SK-N-MC (cell line): ENCODE results near the gene RNF135.
"Not testable (repeated sequence)": the region's sequence is repeated elsewhere in the genome, so short reads cannot be mapped to it uniquely, and the experiment has no call there.

Experiments used
- DNase-seq: peaks from one replicate; pipeline ENCODE4 v3.0.0-alpha.2; 2011; ENCODE audit warnings: low read depth, low spot score
- H3K27ac ChIP-seq: fragments of 200-600 bp; sonication (generic); 2 replicates; pipeline ENCODE4 v1.5.1; 2016; ENCODE audit warnings: mixed run types
- H3K36me3 ChIP-seq: fragments of 200-600 bp; sonication (generic); 2 replicates; pipeline ENCODE4 v1.6.1; 2017; ENCODE audit warnings: antibody characterized with exemption, low read length, mixed read lengths; ENCODE audit not compliant: insufficient read depth
- H3K4me3 ChIP-seq: fragments of 200-600 bp; sonication (generic); 2 replicates; pipeline ENCODE4 v1.5.1; 2016
- H3K9ac ChIP-seq: fragments of 200-600 bp; sonication (generic); 2 replicates; pipeline ENCODE4 v1.8.0; 2017; ENCODE audit warnings: mixed run types, mixed read lengths; ENCODE audit not compliant: insufficient read length
- H3K9me3 ChIP-seq: fragments of 200-600 bp; sonication (generic); 2 replicates; pipeline ENCODE4 v1.6.1; 2017; ENCODE audit warnings: low read depth, mild to moderate bottlenecking, antibody characterized with exemption, low read length, moderate library complexity, mixed read lengths
- EZH2 ChIP-seq: fragments of 200-600 bp; sonication (generic); IDR thresholded peaks from one replicate; pipeline ENCODE4 v1.6.1; 2017; ENCODE audit warnings: antibody characterized with exemption
- FOXP2 ChIP-seq: optimal IDR thresholded peaks from 2 replicates; pipeline ENCODE3; 2011; ENCODE audit warnings: mild to moderate bottlenecking, moderate library complexity; ENCODE audit not compliant: insufficient read depth; ENCODE audit errors: extremely low read length, control extremely low read depth
- POLR2AphosphoS5 ChIP-seq: IDR thresholded peaks from 2 replicates; pipeline ENCODE4 v1.6.1; 2012; ENCODE audit warnings: mild to moderate bottlenecking, low read depth, low read length, borderline replicate concordance

RNF135 gene

DNA sequence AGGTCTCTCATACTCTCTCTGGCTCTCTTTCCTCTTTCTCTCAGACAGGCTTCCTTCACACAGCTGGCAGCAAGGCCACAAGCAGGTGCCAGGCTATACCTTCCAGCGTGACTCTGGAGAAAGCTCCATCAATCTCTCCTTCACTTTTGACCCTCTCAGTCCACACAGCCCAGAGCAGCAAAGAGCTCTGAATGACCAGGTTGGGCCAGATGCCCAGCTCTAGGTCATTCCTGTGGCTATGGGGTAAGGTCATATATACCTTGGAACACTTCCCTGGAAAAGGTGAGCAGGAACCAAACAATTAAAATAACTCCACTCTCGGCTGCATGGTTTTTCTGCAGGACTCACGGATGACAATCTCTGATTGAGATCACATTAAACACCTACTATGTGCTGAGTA, 40.3 kb upstream of the RNF135 start:
- H3K27ac ChIP-seq: no peak overlapping the region
- no peak overlapping the region for H3K9ac ChIP-seq
- no peaks in the 10 kb centered on the region for H3K36me3 ChIP-seq
- TF ChIP-seq FOXP2: no peak
- no peak for TF ChIP-seq EZH2
- TF ChIP-seq POLR2AphosphoS5: no peak
- H3K4me3 ChIP-seq: no peak overlapping the region
- DNase-seq: no peak
- no peaks in the 10 kb centered on the region for H3K9me3 ChIP-seq

- not testable (repeated sequence) for H3K27ac ChIP-seq, H3K9me3 ChIP-seq, H3K36me3 ChIP-seq, H3K9ac ChIP-seq, H3K4me3 ChIP-seq, DNase-seq
Measured at GRCh38 chr17:30931582-30931981, 39.3 kb upstream of the RNF135 start.

- H3K4me3 ChIP-seq: no peak overlapping the region
- TF ChIP-seq EZH2 (no peak), FOXP2 (no peak), POLR2AphosphoS5 (no peak)
- no peak for DNase-seq
- H3K9ac ChIP-seq: no peak overlapping the region
- H3K36me3 ChIP-seq: no peaks in the 10 kb centered on the region
- H3K9me3 ChIP-seq: no peaks in the 10 kb centered on the region
- no peak overlapping the region for H3K27ac ChIP-seq
Measured at GRCh38 chr17:30933966-30934365, 36.9 kb upstream of the RNF135 start.

GRCh38 chr17:30939051-30939689, 31.7 kb upstream of the RNF135 start:
- Histone ChIP-seq H3K36me3 (no peaks in the 10 kb centered on the region), H3K9me3 (no peaks in the 10 kb centered on the region), H3K9ac (no peak overlapping the region), H3K27ac (no peak overlapping the region), H3K4me3 (no peak overlapping the region)
- DNase-seq: no peak
- TF ChIP-seq EZH2 (no peak), FOXP2 (no peak), POLR2AphosphoS5 (no peak)

- no peaks in the 10 kb centered on the region for H3K36me3 ChIP-seq
- no peak for DNase-seq
- no peak overlapping the region for H3K27ac ChIP-seq
Measured at GRCh38 chr17:30942308-30943079, 28.3 kb upstream of the RNF135 start.

DNA sequence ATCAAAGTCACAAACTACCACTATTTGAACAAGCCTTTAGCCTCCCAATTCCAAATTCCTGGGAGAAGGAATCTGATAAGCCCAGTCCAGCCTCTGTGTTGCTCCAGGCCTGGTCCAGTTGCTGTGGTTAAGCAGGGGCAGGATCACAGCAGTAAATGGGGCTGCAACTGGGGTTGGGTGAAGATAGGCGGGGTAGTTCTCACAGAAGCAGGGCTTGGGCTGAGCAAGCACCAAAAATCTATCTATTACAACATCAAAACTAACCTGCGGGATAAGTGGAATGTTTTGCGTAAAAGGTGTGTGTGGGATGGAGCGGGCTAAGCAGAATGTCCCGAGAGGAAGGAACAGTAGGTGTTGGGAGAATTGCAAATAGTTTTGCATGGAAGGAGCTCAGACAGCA, 23.0 kb upstream of the RNF135 start:
- Histone ChIP-seq H3K4me3 (no peak overlapping the region), H3K9me3 (no peaks in the 10 kb centered on the region), H3K36me3 (no peaks in the 10 kb centered on the region), H3K27ac (no peak overlapping the region), H3K9ac (no peak overlapping the region)
- no peak for TF ChIP-seq EZH2
- no peak for TF ChIP-seq POLR2AphosphoS5
- no peak for TF ChIP-seq FOXP2
- no peak for DNase-seq

More at GRCh38 chr17:30942308-30943079, 28.3 kb upstream of the RNF135 start:
- Histone ChIP-seq H3K9ac (no peak overlapping the region), H3K4me3 (no peak overlapping the region), H3K9me3 (no peaks in the 10 kb centered on the region)
- TF ChIP-seq POLR2AphosphoS5 (no peak), EZH2 (no peak), FOXP2 (no peak)

DNA sequence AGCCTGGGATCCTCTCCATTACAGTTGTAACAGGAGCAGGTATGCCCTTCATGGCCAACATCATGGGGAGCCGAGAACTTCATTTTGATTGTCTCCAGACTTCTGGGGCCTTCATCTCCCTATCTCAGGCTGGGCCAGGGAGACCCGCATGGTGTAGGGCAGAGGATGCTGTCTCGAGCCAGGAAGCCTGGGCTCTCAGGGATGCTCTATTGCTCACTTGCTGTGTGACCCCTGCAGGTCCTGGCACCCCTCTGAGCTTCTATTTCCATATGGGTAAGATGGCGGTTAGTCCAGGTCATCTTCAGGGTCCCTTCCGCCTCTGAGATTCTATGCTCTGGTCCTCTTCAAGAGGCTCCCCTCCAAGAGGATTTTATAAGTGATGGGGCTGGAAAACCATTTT, 20.6 kb upstream of the RNF135 start:
- no peak for TF ChIP-seq FOXP2
- TF ChIP-seq EZH2: no peak
- no peak for TF ChIP-seq POLR2AphosphoS5
- H3K9me3 ChIP-seq: no peaks in the 10 kb centered on the region
- no peak overlapping the region for H3K4me3 ChIP-seq
- H3K36me3 ChIP-seq: no peaks in the 10 kb centered on the region
- H3K9ac ChIP-seq: no peak overlapping the region
- no peak overlapping the region for H3K27ac ChIP-seq
- DNase-seq: no peak

GRCh38 chr17:30950669-30951399, 20.0 kb upstream of the RNF135 start:
- no peak overlapping the region for H3K27ac ChIP-seq
- DNase-seq: no peak

More at GRCh38 chr17:30950669-30951399, 20.0 kb upstream of the RNF135 start:
- TF ChIP-seq POLR2AphosphoS5 (no peak), FOXP2 (no peak), EZH2 (no peak)
- Histone ChIP-seq H3K36me3 (no peaks in the 10 kb centered on the region), H3K9me3 (no peaks in the 10 kb centered on the region), H3K4me3 (no peak overlapping the region), H3K9ac (no peak overlapping the region)
